H9 (cell line): ENCODE measurements around the gene RBFOX1. TPM values are rescaled to one million over a fixed set of nuclear protein-coding genes. Genes with fewer than 3 reads are reported as not detected.

Experiments
- DNase-seq: peaks from one replicate; pipeline ENCODE4 v3.0.0-alpha.2; 2017
- H2AFZ ChIP-seq: one replicate; pipeline ENCODE4 v1.6.1; 2013; ENCODE audit warnings: mild to moderate bottlenecking, low read length, control low read depth, moderate library complexity
- H2AK5ac ChIP-seq: 2 replicates; pipeline ENCODE4 v1.6.1; 2013; ENCODE audit warnings: low read length, control low read depth, mixed read lengths; ENCODE audit not compliant: insufficient read length
- H2BK120ac ChIP-seq: one replicate; pipeline ENCODE4 v1.6.1; 2013; ENCODE audit warnings: low read depth, mild to moderate bottlenecking, low read length, control low read depth, inconsistent platforms; ENCODE audit not compliant: poor library complexity, severe bottlenecking
- H2BK12ac ChIP-seq: 2 replicates; pipeline ENCODE4 v1.6.1; 2013; ENCODE audit warnings: low read length, control low read depth, mixed read lengths, low read depth; ENCODE audit not compliant: insufficient read length
- H2BK15ac ChIP-seq: 2 replicates; pipeline ENCODE4 v1.6.1; 2013; ENCODE audit warnings: low read depth, low read length, control low read depth
- H2BK20ac ChIP-seq: one replicate; pipeline ENCODE4 v1.6.1; 2013; ENCODE audit warnings: low read depth, mild to moderate bottlenecking, low read length, control low read depth, inconsistent platforms; ENCODE audit not compliant: poor library complexity, severe bottlenecking
- H2BK5ac ChIP-seq: 2 replicates; pipeline ENCODE4 v1.6.1; 2013; ENCODE audit warnings: low read length, control low read depth, mixed read lengths; ENCODE audit not compliant: insufficient read length
- H3K14ac ChIP-seq: 2 replicates; pipeline ENCODE4 v1.6.1; 2013; ENCODE audit warnings: low read length, control low read depth; ENCODE audit not compliant: insufficient read depth
- H3K18ac ChIP-seq: 2 replicates; pipeline ENCODE4 v1.6.1; 2013; ENCODE audit warnings: low read depth, mild to moderate bottlenecking, mixed read lengths, low read length, control low read depth; ENCODE audit not compliant: insufficient read length
- H3K23ac ChIP-seq: 2 replicates; pipeline ENCODE4 v1.6.1; 2013; ENCODE audit warnings: low read length, control low read depth, mixed read lengths, low read depth; ENCODE audit not compliant: insufficient read length
- H3K23me2 ChIP-seq: 2 replicates; pipeline ENCODE4 v1.6.1; 2013; ENCODE audit warnings: low read depth, mild to moderate bottlenecking, mixed read lengths, low read length, control low read depth; ENCODE audit not compliant: insufficient read length, poor library complexity, severe bottlenecking
- H3K27ac ChIP-seq: 2 replicates; pipeline ENCODE4 v1.5.1; 2013; ENCODE audit warnings: low read length, control low read depth, mixed read lengths, low read depth; ENCODE audit not compliant: insufficient read length
- H3K27me3 ChIP-seq: 2 replicates; pipeline ENCODE4 v1.6.1; 2013; ENCODE audit warnings: low read length, control low read depth, inconsistent platforms; ENCODE audit not compliant: insufficient read depth
- H3K4ac ChIP-seq: 2 replicates; pipeline ENCODE4 v1.6.1; 2013; ENCODE audit warnings: low read depth, mild to moderate bottlenecking, control low read depth, inconsistent platforms, low read length, moderate library complexity
- H3K4me1 ChIP-seq: 2 replicates; pipeline ENCODE4 v1.6.1; 2013; ENCODE audit warnings: low read length, control low read depth, inconsistent platforms; ENCODE audit not compliant: insufficient read depth
- H3K4me2 ChIP-seq: 2 replicates; pipeline ENCODE4 v1.6.1; 2013; ENCODE audit warnings: low read length, control low read depth, mixed read lengths; ENCODE audit not compliant: insufficient read length, insufficient read depth
- H3K56ac ChIP-seq: 2 replicates; pipeline ENCODE4 v1.6.1; 2013; ENCODE audit warnings: low read depth, mild to moderate bottlenecking, mixed read lengths, low read length, control low read depth; ENCODE audit not compliant: insufficient read length
- H3K79me1 ChIP-seq: 2 replicates; pipeline ENCODE4 v1.6.1; 2013; ENCODE audit warnings: low read depth, mild to moderate bottlenecking, moderate library complexity, low read length, control low read depth, inconsistent platforms; ENCODE audit not compliant: insufficient read depth, poor library complexity, severe bottlenecking
- H3K79me2 ChIP-seq: 2 replicates; pipeline ENCODE4 v1.6.1; 2013; ENCODE audit warnings: low read length, control low read depth, inconsistent platforms; ENCODE audit not compliant: insufficient read depth
- H3K9ac ChIP-seq: 2 replicates; pipeline ENCODE4 v1.6.1; 2013; ENCODE audit warnings: low read length, control low read depth, mixed read lengths; ENCODE audit not compliant: insufficient read length; ENCODE audit errors: extremely low read depth
- H3K9me3 ChIP-seq: one replicate; pipeline ENCODE4 v1.6.1; 2013; ENCODE audit warnings: low read depth, low read length, inconsistent platforms; ENCODE audit not compliant: control insufficient read depth
- H3T11ph ChIP-seq: one replicate; pipeline ENCODE4 v1.6.1; 2013; ENCODE audit warnings: mild to moderate bottlenecking, low read length, control low read depth, inconsistent platforms
- H4K20me1 ChIP-seq: one replicate; pipeline ENCODE4 v1.6.1; 2013; ENCODE audit not compliant: control insufficient read depth, insufficient read length, insufficient read depth
- H4K5ac ChIP-seq: 2 replicates; pipeline ENCODE4 v1.6.1; 2013; ENCODE audit warnings: low read depth, mild to moderate bottlenecking, mixed read lengths, low read length, control low read depth; ENCODE audit not compliant: insufficient read length
- H4K8ac ChIP-seq: replicated peaks from 2 replicates; pipeline ENCODE4 v1.6.1; 2013; ENCODE audit warnings: low read length, control low read depth, mixed read lengths, low read depth; ENCODE audit not compliant: insufficient read length
- H4K91ac ChIP-seq: 2 replicates; pipeline ENCODE4 v1.6.1; 2013; ENCODE audit warnings: low read depth, mild to moderate bottlenecking, moderate library complexity, mixed read lengths, low read length, control low read depth; ENCODE audit not compliant: insufficient read length
- H3K27ac Mint-ChIP-seq, 3 experiments: 2 replicates in 2 of 3; 3 replicates in 1 of 3; pipeline ENCODE4 v1.8.0; 2020 to 2021; ENCODE audit warnings: mixed read lengths in 3 of 3, mild to moderate bottlenecking in 1 of 3, moderate library complexity in 1 of 3
- H3K27me3 Mint-ChIP-seq: 2 replicates; pipeline ENCODE4 v1.8.0; 2021; ENCODE audit warnings: low read depth, mild to moderate bottlenecking, moderate library complexity, mixed read lengths
- H3K36me3 Mint-ChIP-seq, 3 experiments: 2 replicates in 2 of 3; 3 replicates in 1 of 3; pipeline ENCODE4 v1.8.0; 2020 to 2021; ENCODE audit warnings: low read depth in 3 of 3, mixed read lengths in 3 of 3; ENCODE audit not compliant: insufficient read depth in 1 of 3
- H3K4me1 Mint-ChIP-seq, 2 experiments: 2 replicates each; pipeline ENCODE4 v1.8.0; 2020; ENCODE audit warnings: mixed read lengths in 2 of 2
- H3K4me3 Mint-ChIP-seq, 2 experiments: 2 replicates in 1 of 2; 3 replicates in 1 of 2; pipeline ENCODE4 v1.8.0; 2020 to 2021; ENCODE audit warnings: mild to moderate bottlenecking in 2 of 2, mixed read lengths in 2 of 2, moderate library complexity in 1 of 2
- H3K9me3 Mint-ChIP-seq, 2 experiments: 2 replicates in 1 of 2; 3 replicates in 1 of 2; pipeline ENCODE4 v1.8.0; 2020; ENCODE audit warnings: mild to moderate bottlenecking in 2 of 2, mixed read lengths in 2 of 2, moderate library complexity in 1 of 2
- CTCF ChIP-seq: fragments of 200-600 bp; sonication (generic); conservative IDR thresholded peaks from 3 replicates; pipeline ENCODE4 v1.8.0; 2021; ENCODE audit warnings: antibody characterized with exemption, mild to moderate bottlenecking
- WGBS: extraction: QIAGEN DNeasy Blood & Tissue Kit; methylation state at CpG from one replicate; pipeline ENCODE4 v1.1.7; 2013; ENCODE audit warnings: missing lambda C conversion rate, low lambda C conversion rate, mixed read lengths; ENCODE audit not compliant: insufficient read length; ENCODE audit errors: extremely low coverage; 5-methylcytosine and 5-hydroxymethylcytosine counted together
- total RNA-seq: library from RNA; stranded (reverse); gene quantifications from 2 replicates; pipeline ENCODE4 v1.2.1, GENCODE V29; 2021

The RBFOX1 gene
- total RNA-seq, 1 experiment from 2014 or later, result 2.0 TPM

GRCh38 chr16:7736138-7736665, 403.6 kb downstream of the RBFOX1 start:
- no peak for DNase-seq
- Histone ChIP-seq H3K9me3 (no peaks in the 10 kb centered on the region), H3K23ac (no peak overlapping the region), H4K20me1 (no peaks in the 10 kb centered on the region), H2BK120ac (no peak overlapping the region), H3T11ph (no peak overlapping the region), H3K27me3 (no peaks in the 10 kb centered on the region), H3K14ac (no peak overlapping the region), H3K4me1 (no peaks in the 10 kb centered on the region), H3K79me2 (no peaks in the 10 kb centered on the region), H4K8ac (no peak overlapping the region), H2AK5ac (no peak overlapping the region), H2BK12ac (no peak overlapping the region), H3K79me1 (no peaks in the 10 kb centered on the region), H4K5ac (no peak overlapping the region), H2AFZ (no peak overlapping the region), H3K23me2 (no peaks in the 10 kb centered on the region), H2BK15ac (no peak overlapping the region), H3K9ac (no peak overlapping the region), H3K4ac (no peak overlapping the region), H3K4me2 (no peak overlapping the region), H3K18ac (no peak overlapping the region), H3K56ac (no peak overlapping the region), H2BK5ac (no peak overlapping the region), H2BK20ac (no peak overlapping the region), H3K27ac (no peak overlapping the region), H4K91ac (no peak overlapping the region)
- Mint-ChIP-seq H3K27me3 (peaks cover 2% of the 10 kb centered on the region; the same call in 1 of the 2 replicates), H3K4me1 (no peaks in the 10 kb centered on the region), H3K36me3 (peaks cover 0 to 5% (median 4%) of the 10 kb centered on the region in 3 experiments; a peak in 3 of 7 replicates), H3K27ac (no peak overlapping the region), H3K4me3 (no peak overlapping the region), H3K9me3 (peaks cover 5 to 6% of the 10 kb centered on the region in 2 experiments; a peak in 3 of 5 replicates)
- no CpG with 5 or more reads among the region's 1 CpG for WGBS
- TF ChIP-seq CTCF, result no peak
